Measurements from ENCODE around the gene CCDC178.

CCDC178 gene

GRCh38 chr18:33317640-33318039 lies 122.9 kb downstream of the CCDC178 start:
- no peak for TF ChIP-seq POLR2AphosphoS5 (IDR thresholded peaks at IDR 0.05; ENCODE audit: low read depth, low read length)
- no peak for TF ChIP-seq FOXP2 (optimal IDR thresholded peaks at IDR 0.05; ENCODE audit: borderline replicate concordance, extremely low read depth, extremely low read length, insufficient read depth)
- TF ChIP-seq TAF1 (IDR thresholded peaks at IDR 0.05; ENCODE audit: borderline replicate concordance, insufficient read depth, low read length) = no peak
- no peak for TF ChIP-seq SIN3A (IDR thresholded peaks at IDR 0.05; ENCODE audit: borderline replicate concordance, insufficient read depth, low read length)
- no peak for TF ChIP-seq REST (IDR thresholded peaks at IDR 0.05; ENCODE audit: insufficient read depth in 1 of 2, low read depth in 2 of 2, low read length in 2 of 2)

- no peak for TF ChIP-seq FOXP2 (optimal IDR thresholded peaks at IDR 0.05; ENCODE audit: borderline replicate concordance, extremely low read depth, extremely low read length, insufficient read depth)
- TF ChIP-seq SIN3A (IDR thresholded peaks at IDR 0.05; ENCODE audit: borderline replicate concordance, insufficient read depth, low read length) = no peak
- TF ChIP-seq POLR2AphosphoS5 (IDR thresholded peaks at IDR 0.05; ENCODE audit: low read depth, low read length) = no peak
- no peak for TF ChIP-seq REST (IDR thresholded peaks at IDR 0.05; ENCODE audit: insufficient read depth in 1 of 2, low read depth in 2 of 2, low read length in 2 of 2)
- TF ChIP-seq TAF1 (IDR thresholded peaks at IDR 0.05; ENCODE audit: borderline replicate concordance, insufficient read depth, low read length) = no peak
Observed at GRCh38 chr18:33316146-33316587, 124.4 kb downstream of the CCDC178 start.

- TF ChIP-seq FOXP2 (optimal IDR thresholded peaks at IDR 0.05; ENCODE audit: borderline replicate concordance, extremely low read depth, extremely low read length, insufficient read depth) = no peak
- TF ChIP-seq SIN3A (IDR thresholded peaks at IDR 0.05; ENCODE audit: borderline replicate concordance, insufficient read depth, low read length) = no peak
- TF ChIP-seq REST (IDR thresholded peaks at IDR 0.05; ENCODE audit: insufficient read depth in 1 of 2, low read depth in 2 of 2, low read length in 2 of 2) = no peak
- TF ChIP-seq POLR2AphosphoS5 (IDR thresholded peaks at IDR 0.05; ENCODE audit: low read depth, low read length) = no peak
- TF ChIP-seq TAF1 (IDR thresholded peaks at IDR 0.05; ENCODE audit: borderline replicate concordance, insufficient read depth, low read length) = no peak
Observed at GRCh38 chr18:33307520-33307919, 133.0 kb downstream of the CCDC178 start.

GRCh38 chr18:33304277-33304676 lies 136.2 kb downstream of the CCDC178 start:
- no peak for TF ChIP-seq REST (IDR thresholded peaks at IDR 0.05; ENCODE audit: insufficient read depth in 1 of 2, low read depth in 2 of 2, low read length in 2 of 2)
- no peak for TF ChIP-seq TAF1 (IDR thresholded peaks at IDR 0.05; ENCODE audit: borderline replicate concordance, insufficient read depth, low read length)
- TF ChIP-seq FOXP2 (optimal IDR thresholded peaks at IDR 0.05; ENCODE audit: borderline replicate concordance, extremely low read depth, extremely low read length, insufficient read depth) = no peak
- TF ChIP-seq SIN3A (IDR thresholded peaks at IDR 0.05; ENCODE audit: borderline replicate concordance, insufficient read depth, low read length) = no peak
- TF ChIP-seq POLR2AphosphoS5 (IDR thresholded peaks at IDR 0.05; ENCODE audit: low read depth, low read length) = no peak

- TF ChIP-seq POLR2AphosphoS5 (IDR thresholded peaks at IDR 0.05; ENCODE audit: low read depth, low read length) (no peak), REST (IDR thresholded peaks at IDR 0.05; ENCODE audit: insufficient read depth in 1 of 2, low read depth in 2 of 2, low read length in 2 of 2) (no peak), FOXP2 (optimal IDR thresholded peaks at IDR 0.05; ENCODE audit: borderline replicate concordance, extremely low read depth, extremely low read length, insufficient read depth) (no peak), SIN3A (IDR thresholded peaks at IDR 0.05; ENCODE audit: borderline replicate concordance, insufficient read depth, low read length) (no peak), TAF1 (IDR thresholded peaks at IDR 0.05; ENCODE audit: borderline replicate concordance, insufficient read depth, low read length) (no peak)
Observed at GRCh38 chr18:33291539-33291938, 149.0 kb downstream of the CCDC178 start.
